Heart left ventricle (tissue), 16 donors: ENCODE results near the gene MT1M. TPM values are rescaled to one million over a fixed set of nuclear protein-coding genes. Genes with fewer than 3 reads are reported as not detected.

Experiments
- ATAC-seq, 4 donors: fragments of 200-7000 bp; cut with Tn5 transposase; one replicate each; pipeline ENCODE4 v1.9.1; 2020 to 2022; ENCODE audit warnings: moderate library complexity in 4 of 4, mild to moderate bottlenecking in 3 of 4, moderate number of reproducible peaks in 1 of 4
- DNase-seq, 5 donors: peaks; one replicate each; pipeline ENCODE4 v3.0.0-alpha.2; 2020
- H3K27ac ChIP-seq, 12 donors: fragments of 200-600 bp; sonication (generic) in 4 of 12; one replicate each; pipeline versions ENCODE4 v1.5.0 to v1.8.0; 2016 to 2022; ENCODE audit warnings: mild to moderate bottlenecking in 2 of 12
- H3K27me3 ChIP-seq, 9 donors: fragments of 200-600 bp; sonication (generic) in 2 of 9; one replicate each; pipeline versions ENCODE4 v1.5.1 to v1.8.0; 2016 to 2022; ENCODE audit warnings: mild to moderate bottlenecking in 3 of 9
- H3K36me3 ChIP-seq, 9 donors: fragments of 200-600 bp; sonication (generic) in 2 of 9; one replicate each; pipeline versions ENCODE4 v1.5.0 to v1.8.0; 2018 to 2022; ENCODE audit warnings: mild to moderate bottlenecking in 2 of 9
- H3K4me1 ChIP-seq, 12 donors: fragments of 200-600 bp; sonication (generic) in 4 of 12; one replicate each; pipeline versions ENCODE4 v1.5.0 to v1.8.0; 2016 to 2022; ENCODE audit warnings: mild to moderate bottlenecking in 3 of 12
- H3K4me3 ChIP-seq, 12 donors: fragments of 200-600 bp; sonication (generic) in 4 of 12; one replicate each; pipeline versions ENCODE4 v1.5.0 to v1.8.0; 2017 to 2022; ENCODE audit warnings: mild to moderate bottlenecking in 9 of 12, moderate library complexity in 4 of 12
- H3K9me3 ChIP-seq, 12 donors: fragments of 200-600 bp; sonication (generic) in 4 of 12; one replicate each; pipeline versions ENCODE4 v1.5.0 to v1.8.0; 2016 to 2022; ENCODE audit warnings: mild to moderate bottlenecking in 1 of 12
- POLR2A ChIP-seq, 2 donors: fragments of 450-650 bp; IDR thresholded peaks; one replicate each; pipeline ENCODE4 v1.6.1; 2017; ENCODE audit warnings: antibody characterized with exemption in 2 of 2, mild to moderate bottlenecking in 2 of 2, moderate library complexity in 2 of 2
- WGBS, 4 donors: extraction: QIAGEN DNeasy Blood & Tissue Kit in 2 of 4; methylation state at CpG; one replicate each; pipeline versions ENCODE4 v1.1.5 to v1.1.7; 2013 to 2018; 5-methylcytosine and 5-hydroxymethylcytosine counted together
- intact Hi-C, 10 donors: fragments of 100-400 bp; cut with DNase I; formaldehyde crosslinking; loops; one replicate each; pipeline versions ENCODE4 v1.11.1 to v1.14.2; 2022
- polyA plus RNA-seq, 2 donors: library from polyadenylated mRNA; stranded (reverse); fragments of 200-250 nt; gene quantifications; one replicate each; pipeline ENCODE4 v1.2.3, GENCODE V29; 2013
- total RNA-seq, 9 donors: library from RNA; depleted of rRNA in 2 of 9; stranded (reverse); fragments of >200 nt in 2 of 9; fragmentation: NEBNext Ultra II Directional in 3 of 9; extraction: Animal tissue kit (Norgen Biotek cat#: 25700) in 3 of 9; gene quantifications; one replicate each; pipeline versions ENCODE4 v1.1.0 to v1.2.4, GENCODE V29; 2016 to 2023
- TF ChIP-seq, protein P1 (sequence below), 12 donors: fragments of 200-600 bp; sonication (generic) in 4 of 12; IDR thresholded peaks; one replicate each; pipeline versions ENCODE4 v1.5.0 to v1.8.0; 2018 to 2022; ENCODE audit warnings: antibody characterized with exemption in 12 of 12, mild to moderate bottlenecking in 5 of 12
- donor health status: ischemic (EF 13 %, LVEDD 7.1; RV severe dilation, severe dysfunction).
- donor health status: healthy with polysubstance abuse.
- donor health status: DM: no; HTN: yes; CAD: no.
- donor health status: DM: no; HTN: no; CAD: no.
- donor health status: ischemic (EF 25% LVEDD 6.9; RV normal size, moderate dysfunction).
- donor health status: ischemic (EF 25% LVEDD 5.7; RV mildly dilated, moderate dysfunction).
- donor health status: healthy.
- donor health status: DM: yes; HTN: yes; CAD: no.
- donor health status: ischemic (EF 35%, LVEDD 5.7; RV mildly dilated, moderate dysfunction).
- donor health status: nonischemic (EF 11% LVEDD 7.7; RV severe dilation, severe dysfunction).
- donor health status: DM: yes; HTN: yes; CAD: no.
- donor health status: PGD.
- donor health status: ischemic (EF 29% LVEDD 5.4; RV normal size, mild dysfunction).
- donor health status: nonischemic (EF 23%, LVEDD 6.1; RV moderate dilation, normal function).

The MT1M gene
- total and polyA plus RNA-seq, 11 donors: 0.61 to 16.2 (median 7.4) TPM

DNA sequence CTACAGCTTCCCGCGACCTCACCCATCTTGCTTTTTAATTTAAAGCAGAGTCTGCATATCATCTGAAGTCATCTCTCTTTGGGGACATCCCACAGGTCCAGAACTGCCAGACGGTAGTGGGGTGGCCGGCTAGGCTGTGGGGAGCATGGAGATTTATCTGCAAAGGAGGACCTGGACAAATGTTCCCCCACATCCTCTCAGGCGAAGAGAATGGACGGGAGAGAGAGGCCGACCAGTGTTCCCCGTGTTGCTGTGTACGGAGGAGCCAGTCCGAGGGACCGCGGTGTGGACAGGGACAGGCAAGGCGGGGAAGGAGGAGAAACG is 665 bp upstream of the MT1M start:
- TF ChIP-seq POLR2A (IDR thresholded peaks at IDR 0.05): no peak
- TF ChIP-seq, protein P1, sequence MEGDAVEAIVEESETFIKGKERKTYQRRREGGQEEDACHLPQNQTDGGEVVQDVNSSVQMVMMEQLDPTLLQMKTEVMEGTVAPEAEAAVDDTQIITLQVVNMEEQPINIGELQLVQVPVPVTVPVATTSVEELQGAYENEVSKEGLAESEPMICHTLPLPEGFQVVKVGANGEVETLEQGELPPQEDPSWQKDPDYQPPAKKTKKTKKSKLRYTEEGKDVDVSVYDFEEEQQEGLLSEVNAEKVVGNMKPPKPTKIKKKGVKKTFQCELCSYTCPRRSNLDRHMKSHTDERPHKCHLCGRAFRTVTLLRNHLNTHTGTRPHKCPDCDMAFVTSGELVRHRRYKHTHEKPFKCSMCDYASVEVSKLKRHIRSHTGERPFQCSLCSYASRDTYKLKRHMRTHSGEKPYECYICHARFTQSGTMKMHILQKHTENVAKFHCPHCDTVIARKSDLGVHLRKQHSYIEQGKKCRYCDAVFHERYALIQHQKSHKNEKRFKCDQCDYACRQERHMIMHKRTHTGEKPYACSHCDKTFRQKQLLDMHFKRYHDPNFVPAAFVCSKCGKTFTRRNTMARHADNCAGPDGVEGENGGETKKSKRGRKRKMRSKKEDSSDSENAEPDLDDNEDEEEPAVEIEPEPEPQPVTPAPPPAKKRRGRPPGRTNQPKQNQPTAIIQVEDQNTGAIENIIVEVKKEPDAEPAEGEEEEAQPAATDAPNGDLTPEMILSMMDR (IDR thresholded peaks at IDR 0.05): no peak
- intact Hi-C loops: loop anchor here in 2 of 10 donors (1.0 to 2.0 kb wide), 2 partner anchors 25 to 51 kb away; partner anchors contain the start of gene MT1X (in 1 of the 2)
- ATAC-seq: peak in 1 of 4 donors; percentile 41
- H3K36me3 ChIP-seq: no peaks in the 10 kb centered on the region
- DNase-seq: no peak
- peak overlapping the region; percentile 28 to 75 (median 58) for H3K4me3 ChIP-seq
- H3K27me3 ChIP-seq: peaks cover 0 to 50% (median 19%) of the 10 kb centered on the region in 9 donors
- H3K27ac ChIP-seq: peak overlapping the region; percentile 25 to 81 (median 72)
- H3K4me1 ChIP-seq: peaks cover 0 to 36% (median 11%) of the 10 kb centered on the region in 12 donors
- no peaks in the 10 kb centered on the region for H3K9me3 ChIP-seq
- 23 to 30% (median 25%) methylated on average over 14 of the region's 14 CpGs for WGBS, 4 donors

DNA sequence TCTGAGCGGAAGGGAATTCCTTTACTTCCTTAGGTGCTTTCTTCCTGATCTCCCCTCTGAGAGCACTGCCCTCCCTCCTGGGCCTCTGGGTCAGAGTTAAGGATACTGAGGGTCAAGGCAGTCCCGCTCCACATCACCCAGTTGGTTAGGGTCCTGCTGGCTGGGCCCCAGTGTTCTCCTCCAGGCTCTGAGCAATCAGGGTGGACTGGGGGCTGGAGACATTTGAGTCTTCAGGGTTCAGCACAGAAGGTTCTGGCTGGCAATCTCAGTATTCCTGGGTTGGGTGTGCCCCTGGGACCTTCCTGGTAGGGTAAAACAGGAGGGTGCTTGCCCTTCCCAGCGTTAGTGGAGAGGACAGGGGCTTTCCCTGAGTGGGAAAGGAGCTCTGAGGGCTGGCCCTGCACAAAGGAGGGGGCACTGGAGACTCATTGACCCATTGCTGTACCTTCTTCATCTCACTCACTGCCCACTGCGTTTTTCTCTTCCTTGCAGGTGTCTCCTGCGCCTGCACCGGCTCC is 448 bp downstream of the MT1M start:
- H3K36me3 ChIP-seq: no peaks in the 10 kb centered on the region
- DNase-seq (no peak), ATAC-seq (no peak)
- H3K27me3 ChIP-seq: peaks cover 0 to 59% (median 19%) of the 10 kb centered on the region in 9 donors
- no peaks in the 10 kb centered on the region for H3K9me3 ChIP-seq
- TF ChIP-seq, protein P1 (IDR thresholded peaks at IDR 0.05): no peak
- TF ChIP-seq POLR2A (IDR thresholded peaks at IDR 0.05): no peak
- peak overlapping the region; percentile 28 to 75 (median 58) for H3K4me3 ChIP-seq
- H3K27ac ChIP-seq: peak overlapping the region in 11 of 12 donors; percentile 25 to 81 (median 75)
- WGBS, 4 donors: 39 to 75% (median 61%) methylated on average over 5 to 6 of the region's 6 CpGs
- intact Hi-C loops: loop anchor here in 2 of 10 donors (1.0 to 2.0 kb wide), 2 partner anchors 26 to 49 kb away; partner anchors contain the start of gene MT1X (in 1 of the 2)
- H3K4me1 ChIP-seq: peaks cover 0 to 31% (median 9%) of the 10 kb centered on the region in 12 donors

DNA sequence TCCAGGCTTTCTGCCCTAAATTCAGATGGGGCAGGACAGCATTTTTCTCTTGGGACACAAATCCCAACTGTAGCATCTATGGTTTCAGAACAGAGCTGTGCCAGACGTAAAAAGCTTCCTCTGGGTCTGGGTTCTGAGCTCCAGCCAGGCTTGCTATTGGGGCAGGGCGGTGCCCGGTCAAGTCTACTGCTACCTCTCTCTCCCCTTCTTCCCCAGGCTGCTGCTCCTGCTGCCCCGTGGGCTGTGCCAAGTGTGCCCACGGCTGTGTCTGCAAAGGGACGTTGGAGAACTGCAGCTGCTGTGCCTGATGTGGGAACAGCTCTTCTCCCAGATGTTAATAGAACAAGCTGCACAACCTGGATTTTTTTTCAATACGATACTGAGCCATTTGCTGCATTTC is 1.1 kb downstream of the MT1M start:
- peak overlapping the region in 1 of 12 donors; percentile 68 for H3K27ac ChIP-seq
- WGBS, 4 donors: 57 to 83% (median 76%) methylated on average over 7 of the region's 7 CpGs
- DNase-seq (no peak), ATAC-seq (no peak)
- H3K27me3 ChIP-seq: peaks cover 0 to 66% (median 22%) of the 10 kb centered on the region in 9 donors
- intact Hi-C loops: loop anchor here in 1 of 10 donors (2.0 kb wide), 1 partner anchor 27 kb away; no protein-coding TSS in a partner anchor
- no peaks in the 10 kb centered on the region for H3K9me3 ChIP-seq
- no peaks in the 10 kb centered on the region for H3K36me3 ChIP-seq
- H3K4me3 ChIP-seq: peak overlapping the region in 8 of 12 donors; percentile 46 to 75 (median 60)
- TF ChIP-seq, protein P1 (IDR thresholded peaks at IDR 0.05): no peak
- no peak for TF ChIP-seq POLR2A (IDR thresholded peaks at IDR 0.05)
- peaks cover 0 to 37% (median 12%) of the 10 kb centered on the region in 12 donors for H3K4me1 ChIP-seq

DNA sequence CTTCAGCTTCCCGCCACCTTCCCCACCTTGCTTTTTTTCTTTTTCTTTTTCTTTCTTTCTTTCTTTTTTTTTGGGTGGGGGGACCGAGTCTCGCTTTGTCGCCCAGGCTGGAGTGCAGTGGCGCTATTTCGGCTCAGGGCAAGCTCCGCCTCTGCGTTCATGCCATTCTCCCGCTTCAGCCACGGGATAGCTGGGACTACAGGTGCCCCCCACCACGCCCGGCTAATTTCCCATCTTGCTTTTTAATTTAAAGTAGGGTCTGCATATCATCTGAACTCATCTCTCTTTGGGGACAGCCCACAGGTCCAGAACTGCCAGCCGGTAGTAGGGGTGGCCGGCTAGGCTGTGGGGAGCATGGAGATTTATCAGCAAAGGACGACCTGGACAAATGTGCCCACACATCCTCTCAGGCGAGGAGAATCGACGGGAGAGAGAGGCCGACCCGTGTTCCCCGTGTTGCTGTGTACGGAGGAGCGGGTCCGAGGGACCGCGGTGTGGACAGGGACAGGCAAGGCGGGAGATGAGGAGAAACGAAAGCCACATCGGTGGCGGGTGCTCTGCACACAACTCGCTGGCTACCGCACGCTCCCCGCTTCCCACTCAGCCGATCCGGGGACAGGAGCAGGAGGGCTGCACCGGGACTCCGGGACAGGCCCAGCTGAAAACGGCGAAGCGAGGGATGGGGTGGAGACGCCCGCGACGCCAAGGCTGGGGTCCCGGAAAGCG is 2.4 kb downstream of the MT1M start:
- peak in 1 of 5 donors; percentile 60 for DNase-seq
- no peaks in the 10 kb centered on the region for H3K36me3 ChIP-seq
- intact Hi-C loops: loop anchor here in 1 of 10 donors (5.0 kb wide), 1 partner anchor 47 kb away; the partner anchor contains the start of gene MT1X
- no peaks in the 10 kb centered on the region for H3K9me3 ChIP-seq
- no peak for ATAC-seq
- 17 to 34% (median 32%) methylated on average over 47 of the region's 47 CpGs for WGBS, 4 donors
- peaks cover 0 to 79% (median 29%) of the 10 kb centered on the region in 9 donors for H3K27me3 ChIP-seq
- H3K4me3 ChIP-seq: peak overlapping the region in 6 of 12 donors; percentile 4 to 28 (median 19)
- TF ChIP-seq, protein P1 (IDR thresholded peaks at IDR 0.05): no peak
- peaks cover 0 to 38% (median 17%) of the 10 kb centered on the region in 12 donors for H3K4me1 ChIP-seq
- no peak overlapping the region for H3K27ac ChIP-seq
